HPDE6-E6E7 (cell line): Measurements from ENCODE around the gene MAP2K2.
A peak's percentile ranks its signal among the peaks of the same experiment; 100 is the strongest.
"Not testable (repeated sequence)": the region's sequence is repeated elsewhere in the genome, so short reads cannot be mapped to it uniquely, and the experiment has no call there.

Experiments used
- DNase-seq: peaks from one replicate; pipeline ENCODE4 v3.0.0; 2011; ENCODE audit warnings: missing footprints; ENCODE audit errors: extremely low spot score

Gene MAP2K2

DNA sequence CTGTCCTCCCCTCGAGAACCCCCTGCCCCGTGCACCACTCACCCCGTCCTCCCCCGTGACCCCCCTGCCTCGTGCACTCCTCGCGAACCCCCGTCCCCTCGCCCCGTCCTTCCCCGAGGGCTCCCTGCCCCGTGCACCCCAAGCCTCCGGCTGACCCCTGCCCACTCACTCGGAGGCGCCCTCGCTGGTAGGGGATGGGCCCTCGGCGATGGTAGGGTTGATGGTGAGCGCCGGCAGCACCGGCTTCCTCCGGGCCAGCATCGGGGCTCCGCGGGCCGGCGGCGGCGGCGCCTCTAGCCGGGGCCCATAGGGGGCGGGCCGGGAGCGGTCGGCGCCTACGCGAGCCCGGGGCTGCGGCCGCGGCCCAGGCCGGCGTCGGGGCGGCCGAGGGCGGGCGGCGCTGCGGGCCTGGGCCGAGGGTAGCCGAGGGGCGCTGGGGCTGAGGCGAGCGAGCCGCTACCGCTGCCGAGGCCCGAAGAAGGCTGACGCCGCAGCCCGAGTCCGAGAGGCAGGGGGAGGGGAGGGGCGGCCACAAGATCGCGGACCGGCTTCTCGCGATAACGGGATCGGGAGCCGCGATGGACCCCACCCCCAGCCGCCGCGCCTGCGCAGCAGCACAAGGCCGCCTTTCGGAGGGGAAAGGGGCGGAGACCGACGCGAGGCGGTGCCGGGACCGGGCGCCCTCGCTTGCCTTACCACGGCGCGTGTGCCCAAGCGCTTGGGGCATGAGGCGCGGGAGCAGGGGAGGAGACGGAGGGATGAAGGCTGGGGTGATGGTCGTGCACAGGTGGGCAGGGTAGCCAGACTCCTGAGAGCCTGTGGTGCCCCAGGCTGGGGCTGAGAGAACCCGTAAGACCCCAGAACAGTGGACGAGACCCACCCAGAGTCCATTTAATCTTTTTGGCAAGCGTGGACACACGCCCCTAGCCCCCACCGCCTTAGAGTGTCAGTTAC lies at the start of gene MAP2K2:
Gene MAP2K2 (minus strand): TSS at position 508 of the 954 bp plus-strand sequence. CDS start 247 bp downstream, at position 261.
- peak; percentile 95 for DNase-seq

DNA sequence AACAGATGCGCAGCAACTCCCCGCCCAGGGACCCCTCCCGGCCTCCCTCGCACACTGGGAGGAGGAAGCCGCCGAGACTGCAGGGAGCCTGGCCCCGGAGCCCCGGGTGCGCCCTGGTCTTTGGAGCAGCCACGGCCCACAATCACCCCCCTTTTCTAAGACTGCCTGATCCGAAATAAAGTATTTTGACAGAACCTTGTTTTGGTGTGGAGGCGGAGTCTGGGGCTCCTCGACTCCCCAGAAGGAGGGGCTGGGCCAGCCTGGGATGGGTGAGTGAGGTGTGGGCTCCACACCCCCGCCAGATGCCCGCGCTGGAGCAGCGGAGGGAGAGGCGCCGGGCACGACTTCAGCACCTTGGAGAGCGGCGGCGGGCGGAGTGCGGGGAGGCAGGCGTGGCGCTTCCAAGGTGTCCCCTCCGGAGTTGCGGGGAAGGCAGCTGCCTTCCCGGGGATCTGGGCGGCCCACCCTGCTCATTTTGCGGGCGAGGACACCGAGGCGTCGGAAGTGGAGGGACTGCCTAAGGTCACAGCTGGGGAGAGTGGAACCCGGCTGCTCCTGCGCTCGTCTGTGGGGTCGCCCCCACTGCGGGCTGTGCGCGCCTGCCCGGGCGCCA lies 49.0 kb upstream of the MAP2K2 start:
- peak; percentile 54 for DNase-seq

DNA sequence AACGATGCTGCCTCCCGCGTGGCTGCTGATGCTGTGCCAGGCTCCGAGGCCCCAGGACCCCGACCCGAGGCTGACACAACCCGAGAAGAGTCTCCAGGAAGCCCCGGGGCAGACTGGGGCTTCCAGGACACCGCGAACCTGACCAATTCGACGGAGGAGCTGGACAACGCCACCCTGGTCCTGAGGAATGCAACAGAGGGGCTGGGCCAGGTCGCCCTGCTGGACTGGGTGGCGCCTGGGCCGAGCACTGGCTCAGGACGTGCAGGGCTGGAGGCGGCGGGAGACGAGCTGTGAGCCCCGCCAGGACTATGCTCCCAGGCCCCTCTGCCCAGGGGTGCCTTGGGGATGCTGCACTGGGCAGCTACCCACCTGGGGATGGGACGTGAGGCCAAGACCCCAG lies 47.8 kb upstream of the MAP2K2 start:
- no peak for DNase-seq

DNA sequence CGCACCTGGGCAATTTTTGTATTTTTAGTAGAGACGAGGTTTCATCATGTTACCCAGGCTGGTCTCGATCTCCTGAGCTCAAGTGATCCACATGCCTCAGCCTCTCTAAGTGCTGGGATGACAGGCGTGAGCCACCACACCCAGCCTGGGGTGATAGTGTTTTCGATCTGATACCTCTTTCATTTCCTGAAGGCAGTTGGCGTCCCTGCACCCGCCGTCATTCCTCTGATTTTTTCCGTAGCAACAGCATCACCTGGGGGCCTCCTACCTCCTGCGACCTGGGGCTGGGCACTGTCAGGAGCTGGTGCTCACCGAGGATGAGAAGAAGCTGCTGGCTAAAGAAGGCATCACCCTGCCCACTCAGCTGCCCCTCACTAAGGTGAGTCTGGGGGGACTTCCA lies 40.3 kb upstream of the MAP2K2 start:
- no peak for DNase-seq

DNA sequence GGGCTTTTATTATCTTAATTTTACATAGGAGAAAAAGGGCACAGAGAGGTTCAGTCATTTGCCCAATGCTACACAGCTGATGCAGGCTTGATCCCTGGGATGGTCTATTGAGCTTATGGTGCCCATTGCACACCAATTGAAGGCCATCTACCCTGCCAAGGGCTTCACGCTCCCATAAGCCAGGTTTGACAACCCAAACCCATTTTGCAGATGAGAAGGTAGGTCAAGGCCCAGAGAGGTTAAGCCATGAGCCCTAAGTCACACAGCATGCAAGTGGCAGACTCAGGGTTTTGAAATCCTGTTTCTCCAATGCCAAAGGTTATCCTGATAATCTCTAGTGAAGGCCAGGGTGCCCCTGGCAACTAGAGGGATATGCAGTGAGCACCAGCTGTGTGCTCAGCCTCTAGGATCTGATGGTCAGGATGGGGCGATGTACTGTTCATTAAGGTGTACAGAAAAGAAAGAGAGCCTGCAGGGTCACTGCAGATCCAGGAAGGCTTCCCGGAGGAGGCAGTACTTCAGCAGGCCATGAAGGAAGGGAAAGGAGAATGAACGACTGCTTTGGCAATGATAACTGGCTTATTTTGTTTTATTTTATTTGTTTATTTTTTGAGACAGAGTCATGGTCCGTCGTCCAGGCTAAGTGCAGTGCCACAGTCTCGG lies 37.6 kb upstream of the MAP2K2 start:
- DNase-seq = no peak

DNA sequence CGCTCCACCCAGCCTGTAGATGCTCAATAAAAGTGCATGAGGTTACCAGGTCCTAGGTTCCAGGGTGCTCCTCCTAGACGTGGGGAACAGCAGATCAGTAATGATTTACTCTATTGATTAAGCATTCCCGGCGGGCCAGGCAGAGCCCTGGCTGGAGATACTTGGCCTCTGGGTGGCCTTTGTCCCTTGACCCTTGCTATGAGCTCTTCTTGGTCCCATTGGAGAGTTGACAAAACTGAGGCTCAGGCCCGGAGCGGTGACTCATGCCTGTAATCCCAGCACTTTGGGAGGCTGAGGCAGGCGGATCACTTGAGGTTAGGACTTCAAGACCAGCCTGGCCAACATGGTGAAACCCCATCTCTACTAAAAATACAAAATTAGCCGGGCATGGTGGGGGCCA lies 34.0 kb upstream of the MAP2K2 start:
- not testable (repeated sequence) for DNase-seq

- DNase-seq = no peak
Measured at GRCh38 chr19:4157164-4157563, 33.2 kb upstream of the MAP2K2 start.

GRCh38 chr19:4154571-4155312 lies 30.8 kb upstream of the MAP2K2 start:
- DNase-seq = no peak

DNA sequence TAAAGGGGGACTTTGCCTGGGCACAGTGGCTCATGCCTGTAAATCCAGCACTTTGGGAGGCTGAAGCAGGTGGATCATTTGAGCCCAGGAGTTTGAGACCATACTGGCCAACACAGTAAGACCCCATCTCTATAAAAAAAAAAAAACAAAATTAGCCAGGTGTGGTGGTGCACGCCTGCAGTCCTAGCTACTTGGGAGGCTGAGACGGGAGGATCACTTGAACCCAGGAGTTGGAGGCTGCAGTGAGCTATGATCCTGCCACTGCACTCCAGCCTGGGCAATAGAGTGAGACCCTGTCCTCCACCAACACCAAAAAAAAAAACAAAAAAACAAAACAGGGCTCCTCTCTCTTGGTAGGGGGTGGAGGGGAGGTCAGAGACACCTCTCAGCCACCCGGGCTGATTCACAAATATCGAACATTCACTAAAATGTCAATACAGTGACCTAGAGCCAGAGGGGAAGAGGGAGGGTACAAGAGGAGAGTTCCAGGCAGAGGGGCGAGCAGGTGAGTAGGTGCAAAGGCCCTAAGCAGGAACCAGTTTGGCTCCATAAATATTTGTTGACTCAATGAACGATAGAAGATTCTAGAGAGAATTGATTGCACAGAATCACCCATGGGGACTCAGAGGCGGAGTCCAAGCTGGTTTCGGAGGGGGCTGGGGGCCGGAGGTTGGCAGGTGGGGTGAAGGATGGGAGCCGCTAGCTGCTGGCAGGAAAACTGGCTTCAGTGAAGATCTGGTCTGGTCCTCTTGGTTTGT lies 28.5 kb upstream of the MAP2K2 start:
- DNase-seq = no peak

DNA sequence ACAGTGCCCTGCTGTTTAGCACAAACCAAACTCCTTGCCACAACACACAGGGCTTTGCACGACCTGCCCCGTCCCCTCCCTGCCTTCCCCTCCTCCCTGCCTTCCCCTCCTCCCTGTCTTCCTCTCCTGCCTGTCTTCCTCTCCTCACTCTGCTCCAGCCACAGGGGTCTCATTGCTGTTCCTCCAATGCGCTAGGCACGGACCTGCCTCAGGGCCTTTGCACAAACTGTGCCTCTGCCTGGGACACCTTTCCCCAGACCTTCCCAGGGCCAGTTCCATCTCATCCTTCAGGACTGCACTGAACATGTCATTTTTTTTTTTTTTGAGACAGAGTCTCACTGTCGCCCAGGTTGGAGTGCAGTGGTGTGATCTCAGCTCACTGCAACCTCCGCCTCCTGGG lies 27.7 kb upstream of the MAP2K2 start:
- DNase-seq = no peak

DNA sequence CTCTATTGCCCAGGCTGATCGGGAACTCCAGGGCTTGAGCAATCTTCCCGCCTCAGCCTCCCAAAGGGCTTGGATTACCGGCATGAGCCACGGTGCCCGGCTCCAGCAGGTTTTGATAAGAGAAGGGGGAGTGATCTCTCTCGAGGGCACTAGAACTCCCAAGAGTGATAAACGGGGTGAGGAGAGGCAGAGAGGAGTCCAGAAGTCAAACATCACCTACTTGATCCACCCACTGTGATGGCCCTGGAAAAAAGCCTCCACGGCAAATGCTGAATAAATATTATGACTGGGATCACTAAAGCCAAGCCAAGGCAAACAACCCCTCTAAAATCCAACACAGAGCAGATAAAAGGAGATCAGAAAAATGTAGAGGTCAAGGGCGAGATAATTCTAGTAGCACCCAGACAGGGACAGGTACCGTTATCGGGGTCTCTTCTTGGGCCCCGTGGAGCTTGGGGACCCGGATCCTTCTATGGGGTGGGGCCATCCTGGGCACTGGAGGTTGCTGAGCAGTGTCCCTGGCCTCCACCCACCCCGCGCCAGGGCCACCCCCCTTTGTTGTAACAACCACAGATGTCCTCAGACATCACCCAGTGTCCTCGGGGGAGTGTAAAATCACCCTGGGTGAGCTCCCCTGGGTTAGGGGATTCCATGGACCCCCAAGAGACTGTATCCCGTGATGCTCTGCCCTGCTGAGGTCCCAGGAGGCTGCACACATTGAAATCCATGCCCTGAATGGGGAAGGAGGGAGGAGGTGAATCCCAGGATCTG lies 25.8 kb upstream of the MAP2K2 start:
- DNase-seq = no peak

DNA sequence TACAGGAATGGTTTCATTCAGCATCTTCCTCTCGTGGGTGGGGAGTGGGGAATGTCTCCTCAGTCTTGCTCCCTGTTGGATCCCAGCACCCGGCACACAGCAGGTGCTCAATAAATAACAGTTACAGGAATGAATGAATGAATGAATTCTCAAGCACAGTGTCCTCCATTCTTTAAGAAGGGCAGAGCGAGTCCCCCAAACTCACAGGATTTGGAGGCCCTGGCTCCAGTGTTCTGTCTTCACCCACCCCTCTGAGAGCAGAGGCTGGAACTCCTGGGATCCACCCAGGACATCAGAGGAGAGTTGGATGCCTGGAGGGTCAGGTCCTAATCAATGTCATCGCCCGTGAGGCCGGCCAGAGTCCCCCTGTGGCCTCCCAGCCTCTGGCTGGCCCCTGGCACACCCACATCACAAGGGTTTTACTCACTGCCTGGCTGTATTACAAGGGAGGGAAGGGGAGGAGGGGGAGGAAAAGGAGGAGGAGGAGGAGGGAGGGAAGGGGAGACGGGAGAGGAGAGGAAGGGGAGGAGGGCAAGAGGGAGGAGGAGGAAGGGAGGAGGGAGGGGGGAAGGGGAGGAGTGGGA lies 20.8 kb upstream of the MAP2K2 start:
- no peak for DNase-seq

- DNase-seq = not testable (repeated sequence)
Measured at GRCh38 chr19:4142916-4143315, 19.0 kb upstream of the MAP2K2 start.

DNA sequence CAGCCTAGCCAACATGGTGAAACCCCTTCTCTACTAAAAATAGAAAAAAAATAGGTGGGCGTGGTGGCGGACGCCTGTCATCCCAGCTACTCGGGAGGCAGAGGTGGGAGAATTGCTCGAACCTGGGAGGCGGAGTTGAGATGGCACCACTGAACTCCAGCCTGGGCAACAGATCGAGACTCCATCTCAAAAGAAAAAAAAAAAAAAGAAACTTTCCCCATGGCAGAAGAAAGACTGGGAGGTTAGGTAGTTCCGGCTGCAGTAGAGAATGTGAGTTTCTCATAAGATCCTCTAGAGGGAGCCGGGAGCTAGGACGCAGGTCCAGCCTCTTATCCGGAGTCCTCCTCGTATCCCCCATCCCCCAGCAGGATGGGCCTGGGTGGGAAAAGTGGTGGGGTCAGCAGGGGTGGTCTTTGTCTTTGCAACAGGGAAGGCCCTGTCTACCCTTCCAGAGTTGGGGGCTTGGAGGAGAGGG lies 16.4 kb upstream of the MAP2K2 start:
- DNase-seq = peak; percentile 88

- peak; percentile 49 for DNase-seq
Measured at GRCh38 chr19:4139614-4140236, 15.8 kb upstream of the MAP2K2 start.

- no peak for DNase-seq
Measured at GRCh38 chr19:4138445-4138844, 14.5 kb upstream of the MAP2K2 start.

DNA sequence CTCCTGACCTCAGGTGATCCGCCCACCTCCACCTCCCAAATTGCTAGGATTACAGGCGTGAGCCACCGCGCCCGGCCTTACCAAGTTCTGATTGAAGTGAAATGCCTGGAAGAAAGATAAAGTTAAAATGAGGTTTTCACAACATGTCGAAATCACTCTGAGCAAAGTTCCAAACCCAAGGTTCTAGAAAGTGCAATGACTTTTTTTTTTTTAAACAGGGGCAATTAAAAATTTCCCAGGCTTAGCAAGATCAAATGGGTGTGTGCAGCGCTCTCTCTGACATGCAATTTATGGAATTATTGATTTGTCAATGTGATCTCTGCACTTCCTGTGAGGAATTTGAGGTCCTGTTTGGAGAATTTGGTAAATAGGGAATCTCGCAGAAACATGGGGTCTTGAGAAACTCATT lies 12.8 kb upstream of the MAP2K2 start:
- no peak for DNase-seq

- not testable (repeated sequence) for DNase-seq
Measured at GRCh38 chr19:4135386-4135785, 11.5 kb upstream of the MAP2K2 start.

DNA sequence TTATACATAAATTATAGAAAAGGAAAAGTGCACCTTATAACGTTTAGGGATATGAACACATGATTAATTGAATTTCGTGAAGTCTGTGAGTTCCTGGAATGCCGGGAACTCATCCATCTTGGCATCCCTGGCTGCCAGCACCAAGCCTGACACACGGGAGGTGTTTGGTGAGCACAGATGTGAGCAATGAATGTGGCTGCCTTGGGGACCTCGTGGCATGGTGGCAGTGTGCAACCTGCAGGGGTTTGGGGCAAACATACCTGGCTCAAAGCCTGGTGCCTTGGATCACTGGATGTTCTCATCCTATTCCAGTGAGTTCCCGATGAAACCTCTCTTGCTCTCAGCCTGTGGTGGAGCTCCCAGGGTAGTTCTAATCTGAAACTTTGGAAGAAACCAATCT lies 10.4 kb upstream of the MAP2K2 start:
- no peak for DNase-seq
